ENCODE measurements around the gene GPSM3.

The GPSM3 gene

GRCh38 chr6:32168350-32168749 is 24.1 kb downstream of the GPSM3 start:
- TF ChIP-seq SIN3A (IDR thresholded peaks at IDR 0.05; ENCODE audit: borderline replicate concordance, insufficient read depth, low read length) = no peak
- no peak for TF ChIP-seq FOXP2 (optimal IDR thresholded peaks at IDR 0.05; ENCODE audit: borderline replicate concordance, extremely low read depth, extremely low read length, insufficient read depth)
- TF ChIP-seq, protein P1, sequence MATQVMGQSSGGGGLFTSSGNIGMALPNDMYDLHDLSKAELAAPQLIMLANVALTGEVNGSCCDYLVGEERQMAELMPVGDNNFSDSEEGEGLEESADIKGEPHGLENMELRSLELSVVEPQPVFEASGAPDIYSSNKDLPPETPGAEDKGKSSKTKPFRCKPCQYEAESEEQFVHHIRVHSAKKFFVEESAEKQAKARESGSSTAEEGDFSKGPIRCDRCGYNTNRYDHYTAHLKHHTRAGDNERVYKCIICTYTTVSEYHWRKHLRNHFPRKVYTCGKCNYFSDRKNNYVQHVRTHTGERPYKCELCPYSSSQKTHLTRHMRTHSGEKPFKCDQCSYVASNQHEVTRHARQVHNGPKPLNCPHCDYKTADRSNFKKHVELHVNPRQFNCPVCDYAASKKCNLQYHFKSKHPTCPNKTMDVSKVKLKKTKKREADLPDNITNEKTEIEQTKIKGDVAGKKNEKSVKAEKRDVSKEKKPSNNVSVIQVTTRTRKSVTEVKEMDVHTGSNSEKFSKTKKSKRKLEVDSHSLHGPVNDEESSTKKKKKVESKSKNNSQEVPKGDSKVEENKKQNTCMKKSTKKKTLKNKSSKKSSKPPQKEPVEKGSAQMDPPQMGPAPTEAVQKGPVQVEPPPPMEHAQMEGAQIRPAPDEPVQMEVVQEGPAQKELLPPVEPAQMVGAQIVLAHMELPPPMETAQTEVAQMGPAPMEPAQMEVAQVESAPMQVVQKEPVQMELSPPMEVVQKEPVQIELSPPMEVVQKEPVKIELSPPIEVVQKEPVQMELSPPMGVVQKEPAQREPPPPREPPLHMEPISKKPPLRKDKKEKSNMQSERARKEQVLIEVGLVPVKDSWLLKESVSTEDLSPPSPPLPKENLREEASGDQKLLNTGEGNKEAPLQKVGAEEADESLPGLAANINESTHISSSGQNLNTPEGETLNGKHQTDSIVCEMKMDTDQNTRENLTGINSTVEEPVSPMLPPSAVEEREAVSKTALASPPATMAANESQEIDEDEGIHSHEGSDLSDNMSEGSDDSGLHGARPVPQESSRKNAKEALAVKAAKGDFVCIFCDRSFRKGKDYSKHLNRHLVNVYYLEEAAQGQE (IDR thresholded peaks at IDR 0.05; ENCODE audit: insufficient read depth in 1 of 2, low read depth in 2 of 2, low read length in 2 of 2) = no peak
- no peak for TF ChIP-seq TAF1 (IDR thresholded peaks at IDR 0.05; ENCODE audit: borderline replicate concordance, insufficient read depth, low read length)
- TF ChIP-seq POLR2AphosphoS5 (IDR thresholded peaks at IDR 0.05; ENCODE audit: low read depth, low read length) = no peak

DNA sequence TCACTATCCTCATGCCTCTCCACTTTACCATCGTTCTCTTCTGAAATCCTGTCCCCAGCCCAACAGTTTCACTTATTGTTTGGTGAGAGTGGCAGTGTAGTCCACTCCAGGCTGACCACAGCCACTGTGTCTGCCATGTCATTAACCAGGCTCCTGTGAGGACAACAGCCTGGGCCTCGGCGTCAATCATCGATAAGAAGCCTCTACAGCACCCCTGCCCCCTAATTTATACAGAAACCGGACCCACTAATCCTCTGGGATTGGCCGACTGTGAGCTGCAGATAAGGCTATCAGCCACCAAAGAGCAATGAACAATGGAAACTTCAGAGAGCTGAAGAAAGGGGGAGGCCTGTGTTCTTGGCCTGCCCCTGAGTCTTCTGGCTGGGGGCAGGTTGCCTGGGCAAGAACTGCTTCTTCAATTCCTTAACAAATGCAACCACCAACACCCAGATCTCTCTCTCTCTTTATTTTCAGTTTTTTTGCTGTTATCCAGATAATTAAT is 24.6 kb downstream of the GPSM3 start:
- TF ChIP-seq SIN3A (IDR thresholded peaks at IDR 0.05; ENCODE audit: borderline replicate concordance, insufficient read depth, low read length) (no peak), POLR2AphosphoS5 (IDR thresholded peaks at IDR 0.05; ENCODE audit: low read depth, low read length) (no peak), TAF1 (IDR thresholded peaks at IDR 0.05; ENCODE audit: borderline replicate concordance, insufficient read depth, low read length) (no peak), FOXP2 (optimal IDR thresholded peaks at IDR 0.05; ENCODE audit: borderline replicate concordance, extremely low read depth, extremely low read length, insufficient read depth) (no peak)
- TF ChIP-seq, protein P1 (IDR thresholded peaks at IDR 0.05; ENCODE audit: insufficient read depth in 1 of 2, low read depth in 2 of 2, low read length in 2 of 2) = no peak

DNA sequence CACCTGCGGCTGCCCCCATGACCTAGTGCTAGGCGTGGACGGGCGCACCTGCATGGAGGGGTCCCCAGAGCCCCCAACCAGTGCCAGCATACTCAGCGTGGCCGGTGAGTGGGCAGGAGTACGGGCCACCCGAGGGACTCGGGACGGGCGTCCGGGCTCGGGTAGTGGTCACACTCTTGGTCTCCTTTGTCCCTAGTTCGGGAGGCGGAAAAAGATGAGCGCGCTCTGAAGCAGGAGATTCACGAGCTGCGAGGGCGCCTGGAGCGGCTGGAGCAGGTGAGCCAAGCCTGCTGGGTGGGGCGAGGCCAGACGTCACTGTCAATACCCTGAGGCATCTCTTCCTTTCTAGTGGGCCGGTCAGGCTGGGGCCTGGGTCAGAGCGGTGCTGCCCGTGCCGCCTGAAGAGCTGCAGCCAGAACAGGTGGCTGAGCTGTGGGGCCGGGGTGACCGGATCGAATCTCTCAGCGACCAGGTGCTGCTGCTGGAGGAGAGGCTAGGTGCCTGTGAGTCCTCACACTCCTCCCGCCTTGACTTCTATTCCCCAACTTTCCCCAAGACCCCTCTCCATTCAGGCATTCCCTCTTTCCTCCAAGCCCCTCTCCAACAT is 25.2 kb downstream of the GPSM3 start:
- TF ChIP-seq TAF1 (IDR thresholded peaks at IDR 0.05; ENCODE audit: borderline replicate concordance, insufficient read depth, low read length) (no peak), POLR2AphosphoS5 (IDR thresholded peaks at IDR 0.05; ENCODE audit: low read depth, low read length) (no peak), FOXP2 (optimal IDR thresholded peaks at IDR 0.05; ENCODE audit: borderline replicate concordance, extremely low read depth, extremely low read length, insufficient read depth) (no peak), SIN3A (IDR thresholded peaks at IDR 0.05; ENCODE audit: borderline replicate concordance, insufficient read depth, low read length) (no peak)
- TF ChIP-seq, protein P1 (IDR thresholded peaks at IDR 0.05; ENCODE audit: insufficient read depth in 1 of 2, low read depth in 2 of 2, low read length in 2 of 2) = no peak

DNA sequence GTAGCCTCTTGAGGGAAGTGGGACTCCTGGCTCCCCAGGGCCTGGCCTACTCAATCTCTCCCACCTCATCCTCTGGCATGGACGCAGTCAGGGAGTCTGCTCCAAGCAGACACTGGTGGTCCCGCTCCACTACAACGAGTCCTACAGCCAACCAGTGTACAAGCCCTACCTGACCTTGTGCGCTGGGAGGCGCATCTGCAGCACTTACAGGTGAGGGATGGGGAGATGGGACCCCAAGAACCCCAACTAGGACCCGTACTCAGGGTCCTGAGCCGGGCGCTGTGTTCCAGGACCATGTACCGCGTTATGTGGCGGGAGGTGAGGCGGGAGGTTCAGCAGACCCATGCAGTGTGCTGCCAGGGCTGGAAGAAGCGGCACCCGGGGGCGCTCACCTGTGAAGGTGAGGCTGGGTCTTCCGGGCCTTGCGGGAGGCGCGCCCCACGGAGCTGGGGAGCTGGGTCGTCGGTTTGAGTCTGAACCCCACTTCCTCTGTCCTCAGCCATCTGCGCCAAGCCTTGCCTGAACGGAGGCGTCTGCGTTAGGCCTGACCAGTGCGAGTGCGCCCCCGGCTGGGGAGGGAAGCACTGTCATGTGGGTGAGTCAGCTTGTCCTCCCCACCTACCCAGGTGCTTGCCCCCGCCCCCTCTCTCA is 25.9 kb downstream of the GPSM3 start:
- no peak for TF ChIP-seq TAF1 (IDR thresholded peaks at IDR 0.05; ENCODE audit: borderline replicate concordance, insufficient read depth, low read length)
- no peak for TF ChIP-seq FOXP2 (optimal IDR thresholded peaks at IDR 0.05; ENCODE audit: borderline replicate concordance, extremely low read depth, extremely low read length, insufficient read depth)
- TF ChIP-seq SIN3A (IDR thresholded peaks at IDR 0.05; ENCODE audit: borderline replicate concordance, insufficient read depth, low read length) = no peak
- no peak for TF ChIP-seq POLR2AphosphoS5 (IDR thresholded peaks at IDR 0.05; ENCODE audit: low read depth, low read length)
- TF ChIP-seq, protein P1 (IDR thresholded peaks at IDR 0.05; ENCODE audit: insufficient read depth in 1 of 2, low read depth in 2 of 2, low read length in 2 of 2) = no peak

Measured in PFSK-1 (cell line).